Liver (tissue), 9 donors: ENCODE results near the gene ADGRA1. TPM values are rescaled to one million over a fixed set of nuclear protein-coding genes. Genes with fewer than 3 reads are reported as not detected.

ENCODE experiments used
- DNase-seq: peaks from one replicate; pipeline ENCODE4 v3.0.0-alpha.2; 2017; ENCODE audit warnings: low spot score
- H3K27ac ChIP-seq, 2 donors: one replicate each; pipeline ENCODE4 v1.7.0; 2013; ENCODE audit warnings: inconsistent platforms in 2 of 2, low read length in 2 of 2, control low read depth in 1 of 2, low read depth in 1 of 2, mild to moderate bottlenecking in 1 of 2
- H3K27me3 ChIP-seq, 4 donors: one replicate each; pipeline versions ENCODE4 v1.6.1 to v1.7.0; 2013; ENCODE audit warnings: low read length in 3 of 4, inconsistent platforms in 1 of 4, mild to moderate bottlenecking in 1 of 4, moderate library complexity in 1 of 4; ENCODE audit not compliant: control insufficient read depth in 4 of 4, insufficient read depth in 4 of 4
- H3K36me3 ChIP-seq, 4 donors: one replicate each; pipeline versions ENCODE4 v1.6.1 to v1.7.0; 2013; ENCODE audit warnings: low read length in 3 of 4, mild to moderate bottlenecking in 3 of 4, low read depth in 1 of 4, moderate library complexity in 1 of 4; ENCODE audit not compliant: control insufficient read depth in 4 of 4, insufficient read depth in 3 of 4
- H3K4me1 ChIP-seq, 4 donors: one replicate each; pipeline versions ENCODE4 v1.6.1 to v1.7.0; 2013; ENCODE audit warnings: low read length in 3 of 4, mild to moderate bottlenecking in 3 of 4, moderate library complexity in 1 of 4; ENCODE audit not compliant: control insufficient read depth in 4 of 4, insufficient read depth in 4 of 4
- H3K4me3 ChIP-seq, 3 donors: one replicate each; pipeline versions ENCODE4 v1.6.1 to v1.7.0; 2013; ENCODE audit warnings: low read length in 3 of 3, control low read depth in 1 of 3, low read depth in 1 of 3, mild to moderate bottlenecking in 1 of 3
- H3K9ac ChIP-seq, 2 donors: one replicate each; pipeline ENCODE4 v1.7.0; 2013; ENCODE audit warnings: low read length in 2 of 2, mild to moderate bottlenecking in 2 of 2, moderate library complexity in 2 of 2, control low read depth in 1 of 2, low read depth in 1 of 2
- H3K9me3 ChIP-seq, 4 donors: one replicate each; pipeline versions ENCODE4 v1.6.1 to v1.7.0; 2013; ENCODE audit warnings: low read length in 3 of 4; ENCODE audit not compliant: control insufficient read depth in 4 of 4
- EGR1 ChIP-seq, 2 donors: IDR thresholded peaks; 2 replicates each; pipeline ENCODE4 v1.6.1; 2016 to 2018; ENCODE audit warnings: antibody characterized with exemption in 2 of 2, low read depth in 2 of 2
- FOXA1 ChIP-seq: IDR thresholded peaks from 2 replicates; pipeline ENCODE4 v1.6.1; 2016; ENCODE audit warnings: antibody characterized with exemption
- FOXA2 ChIP-seq: IDR thresholded peaks from 2 replicates; pipeline ENCODE4 v1.6.1; 2016; ENCODE audit warnings: antibody characterized with exemption
- HNF4A ChIP-seq, 2 donors: conservative IDR thresholded peaks; 2 replicates each; pipeline ENCODE4 v1.6.1; 2016; ENCODE audit warnings: antibody characterized with exemption in 2 of 2, mild to moderate bottlenecking in 2 of 2
- RAD21 ChIP-seq, 2 donors: IDR thresholded peaks; 2 replicates each; pipeline ENCODE4 v1.6.1; 2016; ENCODE audit warnings: antibody characterized with exemption in 2 of 2, mild to moderate bottlenecking in 2 of 2
- RXRA ChIP-seq, 2 donors: IDR thresholded peaks; 2 replicates each; pipeline ENCODE4 v1.6.1; 2017 to 2018; ENCODE audit warnings: antibody characterized with exemption in 2 of 2, mild to moderate bottlenecking in 1 of 2
- TAF1 ChIP-seq: conservative IDR thresholded peaks from 2 replicates; pipeline ENCODE4 v1.6.1; 2016; ENCODE audit warnings: antibody characterized with exemption, mild to moderate bottlenecking
- WGBS: extraction: QIAGEN DNeasy Blood & Tissue Kit; methylation state at CpG from one replicate; pipeline ENCODE4 v1.1.7; 2013; 5-methylcytosine and 5-hydroxymethylcytosine counted together
- polyA plus RNA-seq, 2 donors: library from polyadenylated mRNA; stranded (reverse) in 1 of 2; unstranded in 1 of 2; fragments of 200-250 nt in 1 of 2; fragments of >200 nt in 1 of 2; fragmentation: Nextera tagmentation in 1 of 2; extraction: Ambion mirVana in 1 of 2; gene quantifications; one replicate each; pipeline versions ENCODE4 v1.2.1 to v1.2.3, GENCODE V29; 2013 to 2015
- total RNA-seq, 2 donors: library from RNA; depleted of rRNA; stranded (reverse); fragments of >200 nt; gene quantifications; one replicate each; pipeline ENCODE4 v1.2.3, GENCODE V29; 2014
- TF ChIP-seq, protein P1 (sequence below): IDR thresholded peaks from 2 replicates; pipeline ENCODE4 v1.6.1; 2016; ENCODE audit warnings: antibody characterized with exemption
- TF ChIP-seq, protein P2 (sequence below): IDR thresholded peaks from 2 replicates; pipeline ENCODE4 v1.6.1; 2016; ENCODE audit warnings: antibody characterized with exemption
- TF ChIP-seq, protein P3 (sequence below): IDR thresholded peaks from 2 replicates; pipeline ENCODE4 v1.6.1; 2016; ENCODE audit warnings: antibody characterized with exemption
- TF ChIP-seq, protein P4 (sequence below): IDR thresholded peaks from 2 replicates; pipeline ENCODE4 v1.6.1; 2016; ENCODE audit warnings: antibody characterized with exemption, mild to moderate bottlenecking
- TF ChIP-seq, protein P5 (sequence below): fragments of 150-350 bp; IDR thresholded peaks from 2 replicates; pipeline ENCODE4 v1.5.1; 2017; ENCODE audit warnings: improper control_type of control experiment, low read depth, low read length; ENCODE audit not compliant: missing input control
- donor health status: healthy.
- donor health status: healthy.
- donor health status: healthy.
- donor health status: healthy.
- donor health status: healthy.

Gene ADGRA1
- total and polyA plus RNA-seq, 4 donors: 0.08 to 0.70 (median 0.12) TPM; not detected in 1

DNA sequence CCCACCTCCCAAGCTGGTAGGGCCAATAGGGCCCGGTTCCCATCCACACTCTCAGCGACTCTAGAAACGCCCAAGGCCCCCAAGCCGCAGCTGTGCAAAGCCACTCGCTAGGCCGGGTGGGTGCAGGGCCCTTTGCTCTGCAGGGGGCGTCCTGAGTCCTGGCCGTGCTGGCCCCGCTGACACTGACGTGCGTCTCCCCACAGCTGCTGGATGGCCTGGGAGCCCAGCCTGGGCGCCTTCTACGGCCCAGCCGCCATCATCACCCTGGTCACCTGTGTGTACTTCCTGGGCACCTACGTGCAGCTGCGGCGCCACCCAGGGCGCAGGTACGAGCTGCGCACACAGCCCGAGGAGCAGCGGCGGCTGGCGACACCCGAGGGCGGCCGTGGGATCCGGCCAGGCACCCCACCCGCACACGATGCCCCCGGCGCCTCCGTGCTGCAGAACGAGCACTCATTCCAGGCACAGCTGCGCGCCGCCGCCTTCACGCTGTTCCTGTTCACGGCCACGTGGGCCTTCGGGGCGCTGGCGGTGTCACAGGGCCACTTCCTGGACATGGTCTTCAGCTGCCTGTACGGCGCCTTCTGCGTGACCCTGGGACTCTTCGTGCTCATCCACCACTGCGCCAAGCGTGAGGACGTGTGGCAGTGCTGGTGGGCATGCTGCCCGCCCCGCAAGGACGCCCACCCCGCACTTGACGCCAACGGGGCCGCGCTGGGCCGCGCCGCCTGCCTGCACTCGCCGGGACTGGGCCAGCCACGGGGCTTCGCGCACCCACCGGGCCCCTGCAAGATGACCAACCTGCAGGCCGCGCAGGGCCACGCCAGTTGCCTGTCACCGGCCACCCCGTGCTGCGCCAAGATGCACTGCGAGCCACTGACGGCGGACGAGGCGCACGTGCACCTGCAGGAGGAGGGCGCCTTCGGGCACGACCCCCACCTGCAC is 40.7 kb downstream of the ADGRA1 start:
- H3K9me3 ChIP-seq: no peaks in the 10 kb centered on the region
- H3K4me3 ChIP-seq: no peak overlapping the region
- no peak for DNase-seq
- no peak overlapping the region for H3K27ac ChIP-seq
- no peaks in the 10 kb centered on the region for H3K4me1 ChIP-seq
- TF ChIP-seq, protein P1, sequence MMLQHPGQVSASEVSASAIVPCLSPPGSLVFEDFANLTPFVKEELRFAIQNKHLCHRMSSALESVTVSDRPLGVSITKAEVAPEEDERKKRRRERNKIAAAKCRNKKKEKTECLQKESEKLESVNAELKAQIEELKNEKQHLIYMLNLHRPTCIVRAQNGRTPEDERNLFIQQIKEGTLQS: no peak
- TF ChIP-seq FOXA1: no peak
- TF ChIP-seq, protein P2, sequence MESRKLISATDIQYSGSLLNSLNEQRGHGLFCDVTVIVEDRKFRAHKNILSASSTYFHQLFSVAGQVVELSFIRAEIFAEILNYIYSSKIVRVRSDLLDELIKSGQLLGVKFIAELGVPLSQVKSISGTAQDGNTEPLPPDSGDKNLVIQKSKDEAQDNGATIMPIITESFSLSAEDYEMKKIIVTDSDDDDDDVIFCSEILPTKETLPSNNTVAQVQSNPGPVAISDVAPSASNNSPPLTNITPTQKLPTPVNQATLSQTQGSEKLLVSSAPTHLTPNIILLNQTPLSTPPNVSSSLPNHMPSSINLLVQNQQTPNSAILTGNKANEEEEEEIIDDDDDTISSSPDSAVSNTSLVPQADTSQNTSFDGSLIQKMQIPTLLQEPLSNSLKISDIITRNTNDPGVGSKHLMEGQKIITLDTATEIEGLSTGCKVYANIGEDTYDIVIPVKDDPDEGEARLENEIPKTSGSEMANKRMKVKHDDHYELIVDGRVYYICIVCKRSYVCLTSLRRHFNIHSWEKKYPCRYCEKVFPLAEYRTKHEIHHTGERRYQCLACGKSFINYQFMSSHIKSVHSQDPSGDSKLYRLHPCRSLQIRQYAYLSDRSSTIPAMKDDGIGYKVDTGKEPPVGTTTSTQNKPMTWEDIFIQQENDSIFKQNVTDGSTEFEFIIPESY: no peak
- TF ChIP-seq, protein P3, sequence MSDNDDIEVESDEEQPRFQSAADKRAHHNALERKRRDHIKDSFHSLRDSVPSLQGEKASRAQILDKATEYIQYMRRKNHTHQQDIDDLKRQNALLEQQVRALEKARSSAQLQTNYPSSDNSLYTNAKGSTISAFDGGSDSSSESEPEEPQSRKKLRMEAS: no peak
- 97% methylated on average over 83 of the region's 83 CpGs for WGBS
- H3K36me3 ChIP-seq: no peaks in the 10 kb centered on the region
- no peaks in the 10 kb centered on the region for H3K27me3 ChIP-seq
- H3K9ac ChIP-seq: no peak overlapping the region

DNA sequence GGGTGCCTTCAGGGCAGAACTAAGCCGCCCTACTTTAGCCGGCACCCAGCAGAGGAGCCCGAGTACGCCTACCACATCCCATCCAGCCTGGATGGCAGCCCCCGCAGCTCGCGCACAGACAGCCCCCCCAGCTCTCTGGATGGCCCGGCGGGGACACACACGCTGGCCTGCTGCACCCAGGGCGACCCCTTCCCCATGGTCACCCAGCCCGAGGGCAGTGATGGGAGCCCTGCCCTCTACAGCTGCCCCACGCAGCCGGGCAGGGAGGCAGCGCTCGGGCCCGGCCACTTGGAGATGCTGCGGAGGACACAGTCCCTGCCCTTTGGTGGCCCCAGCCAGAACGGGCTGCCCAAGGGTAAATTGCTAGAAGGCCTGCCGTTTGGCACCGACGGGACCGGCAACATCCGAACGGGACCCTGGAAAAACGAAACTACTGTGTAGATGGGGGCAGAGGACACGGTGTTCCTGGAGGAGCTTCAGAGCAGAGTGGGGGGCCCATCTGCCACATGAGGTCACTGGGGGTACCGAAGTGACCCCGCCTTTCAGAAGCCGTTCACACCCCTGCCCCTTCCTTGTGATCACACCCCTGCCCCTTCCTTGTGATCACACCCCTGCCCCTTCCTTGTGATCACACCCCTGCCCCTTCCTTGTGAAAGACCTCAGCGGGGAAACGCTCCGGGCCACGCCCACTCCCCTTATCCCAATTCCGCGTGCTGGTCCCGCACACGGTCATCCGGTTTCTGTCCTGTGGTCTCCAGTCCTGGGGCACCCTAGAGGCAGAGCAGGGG is 41.5 kb downstream of the ADGRA1 start:
- no peaks in the 10 kb centered on the region for H3K27me3 ChIP-seq
- WGBS: 87% methylated on average over 39 of the region's 39 CpGs
- TF ChIP-seq TAF1 (no peak), EGR1 (IDR thresholded peaks at IDR 0.05; ENCODE audit: low read depth in 2 of 2) (no peak), RAD21 (IDR thresholded peaks at IDR 0.05) (no peak), FOXA2 (no peak), FOXA1 (no peak), RXRA (IDR thresholded peaks at IDR 0.05) (no peak), HNF4A (conservative IDR thresholded peaks at IDR 0.05) (no peak)
- TF ChIP-seq, protein P3: no peak
- TF ChIP-seq, protein P1: no peak
- TF ChIP-seq, protein P4, sequence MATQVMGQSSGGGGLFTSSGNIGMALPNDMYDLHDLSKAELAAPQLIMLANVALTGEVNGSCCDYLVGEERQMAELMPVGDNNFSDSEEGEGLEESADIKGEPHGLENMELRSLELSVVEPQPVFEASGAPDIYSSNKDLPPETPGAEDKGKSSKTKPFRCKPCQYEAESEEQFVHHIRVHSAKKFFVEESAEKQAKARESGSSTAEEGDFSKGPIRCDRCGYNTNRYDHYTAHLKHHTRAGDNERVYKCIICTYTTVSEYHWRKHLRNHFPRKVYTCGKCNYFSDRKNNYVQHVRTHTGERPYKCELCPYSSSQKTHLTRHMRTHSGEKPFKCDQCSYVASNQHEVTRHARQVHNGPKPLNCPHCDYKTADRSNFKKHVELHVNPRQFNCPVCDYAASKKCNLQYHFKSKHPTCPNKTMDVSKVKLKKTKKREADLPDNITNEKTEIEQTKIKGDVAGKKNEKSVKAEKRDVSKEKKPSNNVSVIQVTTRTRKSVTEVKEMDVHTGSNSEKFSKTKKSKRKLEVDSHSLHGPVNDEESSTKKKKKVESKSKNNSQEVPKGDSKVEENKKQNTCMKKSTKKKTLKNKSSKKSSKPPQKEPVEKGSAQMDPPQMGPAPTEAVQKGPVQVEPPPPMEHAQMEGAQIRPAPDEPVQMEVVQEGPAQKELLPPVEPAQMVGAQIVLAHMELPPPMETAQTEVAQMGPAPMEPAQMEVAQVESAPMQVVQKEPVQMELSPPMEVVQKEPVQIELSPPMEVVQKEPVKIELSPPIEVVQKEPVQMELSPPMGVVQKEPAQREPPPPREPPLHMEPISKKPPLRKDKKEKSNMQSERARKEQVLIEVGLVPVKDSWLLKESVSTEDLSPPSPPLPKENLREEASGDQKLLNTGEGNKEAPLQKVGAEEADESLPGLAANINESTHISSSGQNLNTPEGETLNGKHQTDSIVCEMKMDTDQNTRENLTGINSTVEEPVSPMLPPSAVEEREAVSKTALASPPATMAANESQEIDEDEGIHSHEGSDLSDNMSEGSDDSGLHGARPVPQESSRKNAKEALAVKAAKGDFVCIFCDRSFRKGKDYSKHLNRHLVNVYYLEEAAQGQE: no peak
- TF ChIP-seq, protein P5, sequence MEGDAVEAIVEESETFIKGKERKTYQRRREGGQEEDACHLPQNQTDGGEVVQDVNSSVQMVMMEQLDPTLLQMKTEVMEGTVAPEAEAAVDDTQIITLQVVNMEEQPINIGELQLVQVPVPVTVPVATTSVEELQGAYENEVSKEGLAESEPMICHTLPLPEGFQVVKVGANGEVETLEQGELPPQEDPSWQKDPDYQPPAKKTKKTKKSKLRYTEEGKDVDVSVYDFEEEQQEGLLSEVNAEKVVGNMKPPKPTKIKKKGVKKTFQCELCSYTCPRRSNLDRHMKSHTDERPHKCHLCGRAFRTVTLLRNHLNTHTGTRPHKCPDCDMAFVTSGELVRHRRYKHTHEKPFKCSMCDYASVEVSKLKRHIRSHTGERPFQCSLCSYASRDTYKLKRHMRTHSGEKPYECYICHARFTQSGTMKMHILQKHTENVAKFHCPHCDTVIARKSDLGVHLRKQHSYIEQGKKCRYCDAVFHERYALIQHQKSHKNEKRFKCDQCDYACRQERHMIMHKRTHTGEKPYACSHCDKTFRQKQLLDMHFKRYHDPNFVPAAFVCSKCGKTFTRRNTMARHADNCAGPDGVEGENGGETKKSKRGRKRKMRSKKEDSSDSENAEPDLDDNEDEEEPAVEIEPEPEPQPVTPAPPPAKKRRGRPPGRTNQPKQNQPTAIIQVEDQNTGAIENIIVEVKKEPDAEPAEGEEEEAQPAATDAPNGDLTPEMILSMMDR: no peak
- no peak overlapping the region for H3K27ac ChIP-seq
- no peak overlapping the region for H3K4me3 ChIP-seq
- DNase-seq: no peak
- H3K9ac ChIP-seq: no peak overlapping the region
- no peaks in the 10 kb centered on the region for H3K4me1 ChIP-seq
- H3K9me3 ChIP-seq: no peaks in the 10 kb centered on the region
- H3K36me3 ChIP-seq: no peaks in the 10 kb centered on the region
